ENCODE data around the gene STEAP1B.

DNA sequence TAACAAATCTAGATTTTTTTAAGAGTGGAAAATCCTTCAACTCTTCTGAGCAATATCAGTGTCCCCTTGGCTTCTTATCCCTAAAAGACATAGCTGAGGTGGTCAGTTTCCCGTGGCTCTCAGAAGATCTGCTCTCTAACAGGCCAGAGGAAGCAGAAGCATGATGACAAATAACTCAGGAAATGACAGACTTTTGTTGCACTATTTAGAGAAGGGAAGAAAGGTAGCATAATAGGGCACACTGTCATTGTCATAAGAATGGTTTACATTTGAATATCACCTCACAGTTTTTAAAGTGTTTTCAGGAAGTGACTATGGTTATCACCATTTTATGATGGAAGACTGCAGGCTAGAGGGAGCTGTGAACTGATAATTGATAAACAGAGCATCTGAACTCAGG, 109.5 kb downstream of the STEAP1B start:
- TF ChIP-seq POLR2AphosphoS5 (IDR thresholded peaks at IDR 0.05; ENCODE audit: borderline replicate concordance, low read depth, low read length) = no peak
- no peak for TF ChIP-seq EZH2 (IDR thresholded peaks at IDR 0.05)
- no peak for TF ChIP-seq FOXP2 (optimal IDR thresholded peaks at IDR 0.05; ENCODE audit: control extremely low read depth, extremely low read length, insufficient read depth)
